Skeletal muscle cell (primary cell): ENCODE measurements around the gene RNF26.

Experiments
- DNase-seq: peaks from one replicate; pipeline ENCODE4 v3.0.0-alpha.2; 2010; ENCODE audit warnings: low read depth
- H3K4me3 ChIP-seq: 2 replicates; pipeline ENCODE4 v1.5.1; 2011; ENCODE audit warnings: low read depth, mild to moderate bottlenecking, control low read depth, low read length, moderate library complexity

Gene RNF26

DNA sequence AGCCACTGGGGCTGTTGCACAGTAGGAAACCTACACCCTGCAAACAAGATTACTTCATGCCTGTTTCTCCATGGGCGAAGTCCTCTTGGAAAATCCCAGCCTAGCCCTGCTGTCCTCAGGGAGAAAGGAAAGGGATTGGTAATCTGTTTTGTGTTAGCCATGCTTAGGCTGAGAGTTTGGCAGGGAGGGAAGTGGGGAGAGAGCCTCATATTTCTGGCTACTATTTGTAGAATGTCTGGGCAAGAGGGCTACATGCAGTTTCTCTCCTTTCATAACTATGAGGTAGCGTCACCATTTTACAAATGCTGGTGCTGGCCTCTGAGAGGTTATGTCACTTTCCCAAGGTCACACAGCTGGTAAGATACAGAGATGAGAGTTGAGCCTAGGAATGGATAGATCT lies 12.9 kb downstream of the RNF26 start:
- no peak overlapping the region for H3K4me3 ChIP-seq
- no peak for DNase-seq

DNA sequence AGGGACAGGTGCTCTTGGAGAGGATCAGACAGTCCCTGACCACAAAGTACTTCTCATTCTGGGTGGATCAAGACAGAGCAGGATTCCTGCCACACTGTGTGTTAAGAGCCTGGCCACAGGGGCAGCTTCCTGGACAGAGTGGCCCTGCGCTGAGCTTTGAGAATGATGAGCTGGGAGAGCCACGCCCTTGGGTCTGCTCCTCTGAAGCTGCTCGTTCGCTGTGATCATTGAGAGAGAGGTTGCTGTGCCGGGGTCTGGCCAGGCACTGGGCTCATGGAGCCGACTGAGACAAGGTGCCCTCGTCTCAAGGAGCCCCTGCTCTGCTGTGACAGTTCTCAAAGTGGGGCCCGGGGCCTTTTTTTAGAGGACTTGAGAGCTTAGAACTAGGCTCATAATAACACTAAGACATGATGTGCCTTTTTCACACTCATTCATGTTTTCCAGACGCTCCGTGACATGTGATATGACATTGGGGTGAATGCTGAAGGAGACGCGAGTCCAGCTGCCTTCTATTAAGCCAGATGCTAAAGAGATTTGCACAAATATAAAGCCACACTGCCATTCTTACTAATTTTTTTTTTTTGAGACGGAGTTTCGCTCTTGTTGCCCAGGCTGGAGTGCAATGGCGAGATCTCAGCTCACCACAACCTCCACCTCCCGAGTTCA lies 13.7 kb downstream of the RNF26 start:
- DNase-seq: no peak
- H3K4me3 ChIP-seq: no peak overlapping the region

DNA sequence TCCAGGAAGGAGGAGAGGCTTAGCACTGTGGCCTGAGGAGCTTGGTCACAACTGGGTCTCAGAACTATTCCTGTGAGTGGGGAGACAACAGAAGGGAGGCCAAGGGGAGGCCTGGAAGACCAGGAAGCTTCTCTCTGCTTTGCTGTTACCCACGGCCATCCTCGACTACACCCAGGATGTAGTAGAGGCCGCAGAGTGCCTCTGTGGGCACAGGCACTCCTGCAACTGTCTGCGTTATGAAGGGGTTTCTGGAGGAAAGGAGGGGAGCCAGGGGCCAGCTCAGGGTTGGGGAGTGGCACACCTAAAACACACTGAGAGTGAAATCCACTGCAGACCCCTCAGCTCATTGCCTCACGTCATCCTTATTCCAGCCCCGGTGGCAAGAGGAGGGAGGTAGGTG lies 16.0 kb downstream of the RNF26 start:
- H3K4me3 ChIP-seq: no peak overlapping the region
- DNase-seq: no peak

DNA sequence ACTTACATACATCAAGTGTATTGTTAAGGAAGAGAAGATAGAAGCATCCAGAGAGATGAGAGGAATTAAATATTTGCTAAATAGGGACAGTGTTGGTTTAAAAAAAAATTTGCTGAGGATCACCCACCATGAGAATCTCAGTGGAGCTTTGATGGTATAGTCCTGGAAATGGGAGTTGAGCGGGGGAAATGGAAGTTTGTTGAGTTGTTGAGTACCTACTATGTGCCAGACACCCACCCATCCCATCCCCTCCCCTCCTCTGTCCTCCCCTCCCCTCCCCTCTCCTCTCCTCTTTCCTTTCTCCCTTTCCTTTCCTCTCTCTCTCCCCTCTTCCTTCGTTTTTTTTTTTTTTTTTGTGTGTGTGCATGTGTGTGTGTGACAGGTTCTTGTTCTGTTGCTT lies 16.9 kb downstream of the RNF26 start:
- no peak for DNase-seq
- no peak overlapping the region for H3K4me3 ChIP-seq

DNA sequence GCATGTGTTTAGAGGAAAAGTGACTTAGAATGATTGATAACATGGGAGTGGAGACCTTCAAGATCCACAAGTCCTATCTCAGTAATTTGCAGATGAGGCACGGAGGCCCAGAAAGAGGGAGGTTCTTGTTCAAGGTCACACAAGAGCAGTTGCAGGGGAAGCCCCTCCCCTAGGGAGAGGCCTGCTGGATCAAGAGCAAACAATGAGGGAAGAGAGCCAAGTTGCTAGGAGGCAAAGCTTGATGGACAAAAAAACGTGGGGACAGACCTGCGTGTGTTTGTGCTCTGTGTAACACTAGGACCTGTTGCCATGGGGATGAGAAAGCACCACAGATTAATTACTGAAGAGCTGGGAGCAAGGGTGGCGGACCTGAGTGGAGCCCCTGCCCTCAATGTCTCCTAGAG lies 18.5 kb downstream of the RNF26 start:
- no peak overlapping the region for H3K4me3 ChIP-seq
- no peak for DNase-seq

DNA sequence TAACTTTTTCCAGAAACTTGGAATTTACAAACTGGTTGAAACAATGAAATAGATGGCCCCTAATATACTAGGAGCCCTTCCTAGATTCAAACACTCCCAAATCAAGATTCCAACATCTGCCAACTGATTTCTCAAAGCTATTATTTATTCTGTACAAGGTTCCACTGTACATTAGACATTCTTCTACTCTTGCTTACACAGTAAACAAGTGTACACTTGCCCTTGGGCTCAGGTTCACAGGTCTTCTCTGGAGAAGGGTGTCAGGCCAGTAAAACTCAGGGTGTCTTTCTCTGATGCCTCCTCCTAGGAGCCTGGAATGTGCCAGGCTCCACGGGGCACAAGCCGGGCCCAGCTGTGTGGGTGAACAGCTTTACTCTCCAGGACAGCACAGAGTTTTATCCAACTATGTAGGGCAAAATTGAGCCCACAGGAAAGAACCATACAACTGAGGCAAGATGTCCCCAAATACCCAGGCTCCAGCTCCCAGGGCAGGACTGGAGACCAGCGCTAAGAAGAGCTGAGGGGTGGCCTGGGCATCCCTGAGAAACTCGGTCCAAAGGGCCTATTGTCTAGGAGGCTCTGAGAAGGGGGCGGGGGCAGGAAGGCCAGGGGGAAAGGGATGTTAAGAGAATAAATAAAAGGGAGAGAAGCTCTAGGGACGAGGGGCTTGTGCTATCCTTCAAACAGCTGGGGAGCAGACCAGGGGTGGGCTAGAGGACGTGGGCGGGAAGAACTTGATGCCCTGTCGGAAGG lies 20.9 kb downstream of the RNF26 start:
- no peak for DNase-seq
- no peak overlapping the region for H3K4me3 ChIP-seq

DNA sequence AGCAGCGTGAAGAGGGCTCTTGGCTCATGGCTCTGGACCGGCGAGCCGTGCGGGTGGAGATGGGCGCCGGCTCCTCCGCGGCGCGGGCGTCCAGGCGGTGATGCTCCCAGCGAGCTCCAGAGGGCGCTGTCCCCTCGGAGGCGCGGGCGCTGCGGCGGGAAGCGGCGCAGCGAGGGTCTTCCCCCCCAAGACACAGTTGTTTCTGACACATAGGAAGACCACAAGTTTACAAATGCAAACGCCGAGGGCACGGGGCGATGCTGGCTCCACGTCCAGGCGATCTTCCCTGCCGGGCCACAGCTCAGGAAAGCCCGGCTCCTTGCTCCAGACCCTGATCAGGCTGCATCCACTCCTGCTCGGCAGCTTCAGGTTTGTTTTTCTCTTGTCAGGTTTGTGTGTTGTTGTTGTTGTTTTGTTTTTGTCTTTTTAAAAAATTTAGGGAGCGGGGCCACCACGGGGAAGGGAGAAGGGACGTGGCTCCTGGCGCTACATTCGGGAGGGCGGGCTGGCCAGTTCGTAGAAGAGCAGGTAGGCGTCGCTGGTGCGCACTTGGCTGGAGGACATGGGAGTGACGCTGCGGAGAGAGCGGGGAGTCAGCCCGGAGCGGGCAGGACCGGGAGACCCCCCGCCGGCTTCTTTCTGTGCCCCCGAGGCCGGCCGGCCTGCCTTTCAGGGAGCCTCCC lies 22.2 kb downstream of the RNF26 start:
- H3K4me3 ChIP-seq: peak overlapping the region; percentile 49
- DNase-seq: no peak

DNA sequence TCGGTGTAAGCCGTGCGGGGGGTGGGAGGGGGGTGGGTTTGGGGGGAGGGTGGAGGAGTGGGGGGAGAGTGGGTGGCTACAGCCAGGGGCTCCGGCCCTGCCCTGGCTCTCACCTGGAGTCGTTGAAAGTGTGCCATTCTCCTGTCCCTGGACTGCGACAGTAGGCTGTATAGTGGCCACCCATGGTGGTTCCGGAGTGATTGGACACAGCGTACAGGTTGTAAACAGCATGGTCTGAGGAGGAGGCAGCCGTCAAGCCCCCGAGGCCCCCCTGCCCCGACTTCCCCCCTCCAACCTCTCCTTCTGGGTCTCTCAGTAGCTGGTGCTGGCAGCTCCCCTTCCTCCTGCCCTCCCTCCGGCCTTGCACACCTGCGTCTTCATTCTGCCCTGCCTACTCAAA lies 22.7 kb downstream of the RNF26 start:
- peak overlapping the region; percentile 49 for H3K4me3 ChIP-seq
- no peak for DNase-seq

DNA sequence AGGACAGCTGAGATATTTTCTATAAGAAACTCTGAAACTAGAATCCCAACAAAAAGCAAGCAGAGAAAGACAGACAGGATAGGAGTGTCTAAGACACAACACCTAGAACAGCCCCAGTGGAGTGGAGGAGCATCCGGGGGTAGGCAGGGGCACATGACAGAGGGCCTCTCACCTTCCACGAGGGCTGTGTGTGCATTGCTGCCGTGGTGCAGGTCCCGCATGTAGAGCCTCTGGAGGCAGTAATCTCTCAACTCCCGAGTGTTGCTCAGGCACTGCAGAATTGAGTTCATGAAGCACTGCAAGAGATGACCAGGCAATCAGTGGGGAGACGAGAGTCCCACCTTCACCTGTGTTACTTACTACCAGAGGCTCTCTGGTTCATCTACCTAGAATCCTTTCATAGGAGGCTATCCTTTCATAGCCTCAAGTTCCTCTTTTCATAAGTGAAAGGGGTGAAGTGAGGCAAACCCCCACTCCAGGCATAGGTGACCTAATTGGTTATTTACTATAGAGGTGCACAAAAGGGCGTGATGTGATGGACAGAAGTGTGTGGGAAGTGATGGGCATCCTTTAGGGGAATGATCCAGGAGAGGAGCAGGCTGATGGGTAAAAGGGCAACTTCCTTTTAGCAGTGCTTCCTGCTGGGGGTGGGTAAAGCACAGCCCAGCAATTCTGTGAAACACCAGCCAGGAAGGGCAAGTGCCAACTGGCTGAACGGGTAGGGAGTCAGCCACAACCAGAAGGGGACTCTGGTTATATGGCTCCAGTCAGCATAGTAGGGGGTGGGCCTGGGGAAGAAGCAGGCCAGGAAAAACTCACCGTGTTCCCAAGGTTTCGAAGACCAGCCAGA lies 25.3 kb downstream of the RNF26 start:
- no peak overlapping the region for H3K4me3 ChIP-seq
- DNase-seq: no peak

DNA sequence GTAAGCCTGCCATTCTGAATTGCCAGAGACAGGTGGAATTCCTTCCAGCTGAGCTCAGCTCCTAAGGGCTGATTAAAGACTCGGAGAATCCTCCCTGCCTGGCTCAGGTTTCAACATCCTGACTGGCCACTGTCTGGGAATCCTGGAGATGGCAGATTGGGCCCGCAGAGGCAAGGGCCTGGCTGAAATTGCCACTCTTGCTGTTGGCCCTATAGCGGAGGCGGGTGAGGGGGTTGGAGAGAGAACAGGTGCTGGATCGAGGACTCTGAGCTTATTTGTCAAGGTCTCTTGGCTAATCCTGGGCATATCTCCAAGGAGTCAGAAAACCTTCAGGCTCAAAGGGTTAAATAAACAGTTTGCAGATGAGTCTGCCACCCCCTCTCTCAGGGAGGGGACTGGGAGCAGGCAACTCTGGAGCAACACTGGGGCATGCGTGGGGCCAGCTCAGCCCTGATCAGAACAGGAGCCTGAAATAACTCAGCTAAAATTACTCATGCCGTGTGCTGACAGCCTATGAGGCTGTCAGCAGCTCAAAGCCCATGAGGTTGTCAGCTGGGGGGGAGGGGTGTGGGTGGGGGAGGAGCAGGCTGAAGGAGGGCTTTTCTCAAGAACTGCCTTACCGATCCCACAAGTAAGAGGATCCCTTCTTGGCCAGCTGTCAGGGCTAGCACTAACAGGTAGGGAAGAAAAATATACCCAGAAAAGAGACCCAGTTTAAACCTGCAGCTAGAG lies 26.9 kb downstream of the RNF26 start:
- peak overlapping the region; percentile 16 for H3K4me3 ChIP-seq
- peak; percentile 86 for DNase-seq

DNA sequence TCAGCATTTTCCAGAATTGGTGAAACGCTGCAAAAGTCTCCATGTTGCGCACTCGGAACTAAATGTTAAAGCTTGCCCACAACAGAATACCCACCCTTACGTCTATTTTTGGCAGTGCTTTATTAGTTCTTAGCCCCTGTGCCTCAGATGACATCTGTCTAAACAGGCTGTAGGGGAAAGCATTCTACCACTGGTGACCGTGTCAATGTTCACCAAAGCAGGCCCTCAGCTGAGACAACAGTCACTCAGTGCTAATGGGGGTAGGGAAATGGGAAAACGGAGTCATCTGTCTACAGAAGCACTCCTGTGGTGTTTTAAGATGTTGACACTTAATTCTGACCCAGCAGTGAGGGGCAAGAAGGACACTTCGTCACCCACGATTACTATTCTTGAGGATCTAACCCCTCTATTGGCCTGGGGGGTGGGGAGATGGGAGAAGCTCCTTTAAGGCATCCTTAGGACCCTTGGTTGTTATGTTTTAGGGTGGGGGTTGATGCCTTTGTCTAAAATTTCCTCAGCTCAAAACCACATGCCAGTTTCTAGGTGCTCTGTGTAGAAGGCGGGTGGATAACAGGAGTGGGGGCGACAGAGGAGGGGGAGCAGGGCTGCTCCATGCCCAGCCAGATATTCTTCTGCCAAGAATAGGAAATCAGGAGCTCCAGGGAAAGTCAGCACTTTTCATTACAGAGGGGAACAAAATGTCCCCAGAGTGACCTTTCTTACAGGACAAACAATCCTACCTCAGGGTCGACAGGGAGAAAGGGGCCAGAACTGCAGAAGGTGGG lies 27.8 kb downstream of the RNF26 start:
- peak overlapping the region; percentile 51 for H3K4me3 ChIP-seq
- DNase-seq: no peak

DNA sequence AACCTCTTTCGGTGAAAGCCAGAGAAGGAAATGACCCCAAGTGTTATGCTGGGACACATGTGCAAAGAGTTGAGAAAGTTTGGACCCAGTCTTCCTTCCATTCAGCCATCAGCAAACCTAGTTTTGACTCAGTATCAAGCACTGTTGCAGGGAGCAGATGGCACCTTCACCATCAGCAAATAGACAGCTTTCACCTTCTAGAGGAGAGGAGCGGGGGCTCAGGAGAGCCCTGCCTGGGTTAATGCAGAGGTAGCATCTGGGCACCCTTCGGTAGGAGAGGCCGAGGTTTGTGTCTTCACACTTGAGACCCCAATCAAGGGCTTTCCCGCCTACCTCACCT lies 28.4 kb downstream of the RNF26 start:
- H3K4me3 ChIP-seq: peak overlapping the region; percentile 51
- no peak for DNase-seq

DNA sequence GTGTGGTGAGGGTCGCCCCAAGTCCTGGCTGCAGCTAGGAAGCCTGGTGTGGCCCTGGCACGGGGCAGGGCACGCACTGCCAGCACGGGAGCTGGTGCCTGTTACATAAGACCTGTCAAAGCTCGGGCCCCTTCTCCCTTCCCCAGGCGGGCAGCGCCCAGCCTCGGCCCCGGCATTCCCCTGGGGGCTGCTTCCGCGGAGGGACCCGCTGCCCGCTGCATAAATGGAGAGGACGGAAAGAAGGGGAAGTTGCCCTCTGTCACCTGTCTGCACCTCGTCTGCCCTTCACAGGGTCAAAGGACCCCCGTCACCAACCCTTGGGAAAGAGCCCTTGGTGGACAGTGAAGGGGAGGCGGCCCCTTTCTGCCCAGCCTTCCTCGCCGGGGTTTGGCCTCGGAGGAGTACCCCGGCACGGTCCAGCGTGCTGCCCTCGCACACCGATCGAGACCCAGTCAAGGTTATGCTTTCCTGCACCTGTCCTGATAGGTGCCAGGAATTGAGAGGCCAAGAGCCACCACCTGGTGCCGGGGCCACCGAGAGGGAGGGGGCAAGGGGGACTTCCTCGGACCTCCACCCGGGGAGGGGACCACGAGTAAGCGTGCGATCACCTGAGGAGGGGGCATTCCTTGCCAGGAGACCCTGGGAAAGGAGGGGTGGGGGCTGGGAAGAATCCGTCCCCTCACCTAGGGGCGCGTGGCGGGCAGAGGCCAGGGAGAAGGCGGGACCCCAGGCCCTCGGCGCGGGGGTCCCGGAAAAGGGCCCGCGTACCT lies 28.9 kb downstream of the RNF26 start:
- peak overlapping the region; percentile 51 for H3K4me3 ChIP-seq
- no peak for DNase-seq

DNA sequence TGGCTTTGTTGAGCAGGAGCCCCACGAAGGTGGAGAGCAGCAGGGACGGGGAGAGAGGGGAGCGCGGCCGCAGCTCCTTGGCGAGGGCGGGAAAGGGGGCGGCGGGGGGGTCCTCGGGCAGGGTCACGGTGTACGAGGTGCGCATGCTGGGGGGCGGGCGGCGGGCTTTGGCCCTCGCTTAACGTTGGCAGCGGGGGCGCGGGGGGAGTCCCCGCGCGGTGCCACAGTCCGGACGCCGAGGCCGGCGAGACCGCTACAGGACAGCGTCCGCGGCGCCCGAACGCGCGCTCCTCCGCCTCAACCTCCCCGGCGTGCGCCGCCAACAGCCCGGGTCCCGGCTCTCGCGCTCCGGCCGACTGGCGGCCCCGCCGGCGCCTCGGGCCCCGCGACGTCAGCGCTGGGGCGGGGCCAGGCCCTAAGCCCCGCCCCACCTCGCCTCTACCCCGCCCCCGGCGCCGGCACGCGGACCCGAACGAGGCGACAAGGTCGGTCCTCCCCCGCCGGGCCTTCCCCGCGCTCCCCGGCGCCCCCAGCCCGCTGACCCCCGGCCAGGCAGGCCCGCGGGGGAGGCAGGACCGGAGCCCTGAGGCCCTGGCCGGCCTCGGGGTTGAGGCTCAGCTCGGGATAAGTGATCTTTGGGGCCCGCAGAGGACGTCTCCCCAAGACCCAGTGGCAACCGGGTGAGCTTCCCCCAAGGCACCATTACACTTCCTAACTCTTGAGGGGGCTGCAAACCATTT lies 29.7 kb downstream of the RNF26 start:
- peak overlapping the region; percentile 51 for H3K4me3 ChIP-seq
- no peak for DNase-seq

DNA sequence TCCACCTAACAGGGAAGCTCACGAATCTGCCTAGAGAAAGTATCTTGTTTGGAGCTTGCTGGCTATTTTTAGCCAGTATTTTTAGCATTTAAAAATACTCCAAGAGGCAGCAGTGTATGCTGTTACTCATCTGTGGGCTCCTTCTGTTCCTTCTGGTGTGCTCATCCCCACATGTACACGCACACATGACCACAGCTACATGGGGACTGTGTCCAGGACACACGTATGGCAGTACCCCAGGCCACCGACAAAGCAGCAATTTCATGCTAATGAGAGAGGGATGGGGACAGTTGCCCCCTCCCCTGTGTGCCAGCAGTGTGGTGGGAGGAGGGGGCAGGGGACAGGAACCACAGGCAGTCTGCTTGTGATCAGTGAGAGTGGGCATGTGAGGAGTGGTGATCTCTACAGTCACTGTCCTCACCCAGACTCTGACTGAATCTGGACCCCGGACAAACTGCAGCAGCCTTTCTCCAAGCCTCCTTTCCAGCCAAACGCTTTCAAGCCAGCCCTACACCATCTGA lies 30.8 kb downstream of the RNF26 start:
- DNase-seq: no peak

DNA sequence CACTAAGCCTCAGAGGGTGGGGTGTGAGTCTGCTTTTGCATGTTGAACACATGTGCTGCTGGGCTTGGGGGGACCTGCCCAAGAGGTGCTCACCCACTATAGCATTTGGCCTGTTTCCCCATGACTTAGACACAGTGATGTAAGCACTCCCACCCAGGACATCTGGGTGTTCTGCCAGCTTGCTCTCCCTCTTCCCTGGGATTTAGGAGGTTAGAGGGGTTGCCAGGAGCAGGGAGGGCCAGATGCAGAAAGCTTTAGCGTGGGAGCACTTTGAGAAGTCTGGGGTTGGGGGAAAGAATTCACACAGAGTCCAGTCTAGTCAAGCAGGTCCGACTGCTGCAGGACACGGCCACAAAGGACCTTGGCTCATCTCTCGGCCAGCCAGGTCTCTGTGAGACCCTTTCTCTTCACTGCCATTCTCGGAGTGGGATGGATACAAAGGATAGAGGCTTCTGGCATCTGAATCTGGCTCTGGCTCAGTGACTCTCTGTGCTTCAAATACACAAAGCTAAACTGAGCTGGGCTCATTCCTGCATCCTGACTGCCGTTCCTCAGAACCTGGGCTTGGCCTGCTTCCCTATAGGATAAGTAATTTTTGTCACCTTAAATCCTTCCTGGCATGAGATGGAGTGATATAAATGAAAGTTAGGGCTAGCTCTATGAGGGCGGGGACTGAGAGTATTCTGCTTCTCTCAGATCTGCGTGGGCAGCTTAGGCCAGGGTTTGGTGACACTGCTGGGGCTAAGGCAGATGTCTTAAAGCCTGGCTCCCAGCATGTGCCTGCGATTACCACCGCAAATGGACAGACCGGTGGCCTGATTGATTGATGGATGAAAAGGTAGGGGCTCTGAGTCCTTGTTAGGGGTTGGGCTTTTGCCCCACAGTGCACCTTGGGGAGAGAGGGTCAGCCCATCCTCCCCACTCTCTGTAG lies 32.6 kb downstream of the RNF26 start:
- DNase-seq: no peak
- no peak overlapping the region for H3K4me3 ChIP-seq

More for the DNA sequence above, 30.8 kb downstream of the RNF26 start:
- H3K4me3 ChIP-seq: no peak overlapping the region
